DOHH2 (cell line): Measurements from ENCODE around the gene LHB.

Experiments
- CTCF ChIP-seq: fragments of 200-600 bp; sonication (generic); IDR thresholded peaks from one replicate; pipeline ENCODE4 v1.5.1; 2014; ENCODE audit warnings: antibody characterized with exemption, mild to moderate bottlenecking, low read depth, low read length; ENCODE audit not compliant: poor library complexity, severe bottlenecking
- EZH2phosphoT487 ChIP-seq: fragments of 200-600 bp; sonication (generic); IDR thresholded peaks from 2 replicates; pipeline ENCODE4 v1.6.1; 2017; ENCODE audit warnings: borderline replicate concordance, mild to moderate bottlenecking, antibody characterized with exemption, low read length, moderate library complexity, mixed read lengths

GRCh38 chr19:49057636-49058234 is 40.8 kb upstream of the LHB start, which contains the start of gene CGB7:
- TF ChIP-seq CTCF = no peak
- no peak for TF ChIP-seq EZH2phosphoT487
